Vagina (tissue), 2 donors: Measurements from ENCODE around the gene TPST1.

Experiments used
- CTCF ChIP-seq, 3 experiments: fragments of 450-650 bp in 2 of 3; fragments of 200-600 bp in 1 of 3; sonication (generic) in 1 of 3; IDR thresholded peaks; one replicate each; pipeline ENCODE4 v1.5.1; 2017 to 2019; ENCODE audit warnings: antibody characterized with exemption in 3 of 3, mild to moderate bottlenecking in 2 of 3, moderate library complexity in 2 of 3
- POLR2A ChIP-seq, 2 donors: fragments of 450-650 bp; IDR thresholded peaks; one replicate each; pipeline ENCODE4 v1.6.1; 2017; ENCODE audit warnings: antibody characterized with exemption in 2 of 2, mild to moderate bottlenecking in 2 of 2, moderate library complexity in 2 of 2

DNA sequence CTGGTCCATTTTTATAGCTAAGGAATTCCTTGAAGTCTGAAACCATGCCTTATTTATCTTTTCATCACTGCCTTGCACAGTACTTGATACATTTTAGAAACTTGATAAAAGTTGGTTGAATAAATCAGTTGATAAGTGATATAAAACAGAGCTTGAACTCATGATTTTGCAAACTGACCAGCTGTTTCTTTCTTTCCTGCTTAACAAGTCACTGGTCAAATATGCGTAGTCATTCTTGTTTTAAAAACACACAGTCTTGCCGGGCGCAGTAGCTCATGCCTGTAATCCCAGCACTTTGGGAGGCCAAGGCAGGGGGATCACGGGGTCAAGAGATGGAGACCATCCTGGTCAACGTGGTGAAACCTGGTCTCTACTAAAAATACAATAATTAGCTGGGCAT is 6.3 kb downstream of the TPST1 start:
- TF ChIP-seq CTCF (IDR thresholded peaks at IDR 0.05) (no peak), POLR2A (IDR thresholded peaks at IDR 0.05) (no peak)
